Measurements from ENCODE around the gene SCAMP1. TPM values are rescaled to one million over a fixed set of nuclear protein-coding genes. Genes with fewer than 3 reads are reported as not detected.

Gene SCAMP1
- polyA plus RNA-seq, 1 of the 3 experiments (the other 2 are of a cell fraction) = 11.5 TPM

- H3F3A ChIP-seq (replicated peaks; ENCODE audit: insufficient read depth) = peaks cover 16% of the 10 kb centered on the region
- no peak overlapping the region for H3K4me3 ChIP-seq (ENCODE audit: low read depth in 2 of 2, low read length in 1 of 2)
- peak overlapping the region in 1 of 2 experiments; percentile 55; a peak in 1 of 4 replicates for H3K27ac ChIP-seq (ENCODE audit: low read depth in 2 of 2, low read length in 1 of 2)
- H3K9me2 ChIP-seq = no peaks in the 10 kb centered on the region
- no peaks in the 10 kb centered on the region for H3K9me3 ChIP-seq
- H3K4me2 ChIP-seq = no peak overlapping the region
- no peaks in the 10 kb centered on the region; a peak in 3 of 4 replicates for H3K4me1 ChIP-seq (ENCODE audit: control insufficient read depth in 1 of 2, insufficient read depth in 2 of 2, low read depth in 1 of 2, low read length in 1 of 2)
- no peak overlapping the region for H2AFZ ChIP-seq (ENCODE audit: low read depth)
- no peak overlapping the region for H3K9ac ChIP-seq
- DNase-seq = no peak
- ChIA-PET POLR2A (no interaction called here), CTCF (no interaction called here)
- H4K20me1 ChIP-seq (ENCODE audit: insufficient read depth) = no peaks in the 10 kb centered on the region
- TF ChIP-seq USF2 (IDR thresholded peaks at IDR 0.05; ENCODE audit: borderline replicate concordance, low read depth, low read length) (no peak), JUND (IDR thresholded peaks at IDR 0.05) (no peak), PBX3 (IDR thresholded peaks at IDR 0.05) (no peak)
- no peaks in the 10 kb centered on the region for H3K27me3 ChIP-seq (ENCODE audit: insufficient read depth)
- peaks cover 60% of the 10 kb centered on the region for H3K79me2 ChIP-seq (ENCODE audit: insufficient read depth)
- peaks cover 0 to 14% of the 10 kb centered on the region in 2 experiments for H3K36me3 ChIP-seq (replicated peaks in 1 of 2; ENCODE audit: control insufficient read depth in 1 of 2, insufficient read depth in 2 of 2, low read length in 1 of 2)
Observed at GRCh38 chr5:78407458-78407857, 47.0 kb downstream of the SCAMP1 start.

GRCh38 chr5:78411586-78411985 is 51.2 kb downstream of the SCAMP1 start:
- no peaks in the 10 kb centered on the region for H3K9me3 ChIP-seq
- H3K27ac ChIP-seq (ENCODE audit: low read depth in 2 of 2, low read length in 1 of 2) = no peak overlapping the region
- peaks cover 58% of the 10 kb centered on the region for H3K79me2 ChIP-seq (ENCODE audit: insufficient read depth)
- no peak overlapping the region for H3K9ac ChIP-seq
- H3K4me3 ChIP-seq (ENCODE audit: low read depth in 2 of 2, low read length in 1 of 2) = no peak overlapping the region
- DNase-seq = no peak
- H3K27me3 ChIP-seq (ENCODE audit: insufficient read depth) = no peaks in the 10 kb centered on the region
- no peak overlapping the region for H2AFZ ChIP-seq (ENCODE audit: low read depth)
- H4K20me1 ChIP-seq (ENCODE audit: insufficient read depth) = no peaks in the 10 kb centered on the region
- POLR2A ChIA-PET = no interaction called here
- peaks cover 10 to 22% of the 10 kb centered on the region in 2 experiments for H3K36me3 ChIP-seq (replicated peaks in 1 of 2; ENCODE audit: control insufficient read depth in 1 of 2, insufficient read depth in 2 of 2, low read length in 1 of 2)
- CTCF ChIA-PET = no interaction called here
- no peaks in the 10 kb centered on the region for H3K9me2 ChIP-seq
- no peak overlapping the region for H3K4me2 ChIP-seq
- H3K4me1 ChIP-seq (ENCODE audit: control insufficient read depth in 1 of 2, insufficient read depth in 2 of 2, low read depth in 1 of 2, low read length in 1 of 2) = peaks cover 0 to 4% of the 10 kb centered on the region in 2 experiments; a peak in 3 of 4 replicates
- H3F3A ChIP-seq (replicated peaks; ENCODE audit: insufficient read depth) = peaks cover 11% of the 10 kb centered on the region
- no peak for TF ChIP-seq ELF1 (IDR thresholded peaks at IDR 0.05)
- no peak for TF ChIP-seq MAX (IDR thresholded peaks at IDR 0.05; ENCODE audit: low read depth)
- no peak for TF ChIP-seq FOXM1 (IDR thresholded peaks at IDR 0.05; ENCODE audit: low read depth)
- TF ChIP-seq YY1 (IDR thresholded peaks at IDR 0.05; ENCODE audit: low read depth) = no peak
- no peak for TF ChIP-seq RFX5 (IDR thresholded peaks at IDR 0.05; ENCODE audit: low read length)
- no peak for TF ChIP-seq IRF3 (IDR thresholded peaks at IDR 0.05; ENCODE audit: low read depth, low read length)
- TF ChIP-seq GABPA (IDR thresholded peaks at IDR 0.05; ENCODE audit: low read depth) = no peak
- TF ChIP-seq SIN3A (IDR thresholded peaks at IDR 0.05; ENCODE audit: borderline replicate concordance, low read depth, low read length) = no peak
